GM12891 (cell line): ENCODE measurements around the gene MRPL20.

ENCODE experiments used
- POLR2A ChIP-seq: IDR thresholded peaks from 2 replicates; pipeline ENCODE4 v1.6.1; 2011; ENCODE audit warnings: low read depth, low read length, control low read depth
- POLR2AphosphoS5 ChIP-seq: IDR thresholded peaks from 2 replicates; pipeline ENCODE4 v1.6.1; 2011; ENCODE audit warnings: low read depth, low read length, control low read depth
- POU2F2 ChIP-seq: IDR thresholded peaks from 2 replicates; pipeline ENCODE4 v1.6.1; 2011; ENCODE audit warnings: low read depth, mild to moderate bottlenecking, control low read depth, low read length, moderate library complexity
- SPI1 ChIP-seq: IDR thresholded peaks from 2 replicates; pipeline ENCODE4 v1.6.1; 2011; ENCODE audit warnings: low read depth, low read length, control low read depth
- TAF1 ChIP-seq: IDR thresholded peaks from 2 replicates; pipeline ENCODE4 v1.6.1; 2011; ENCODE audit warnings: low read depth, low read length, control low read depth

DNA sequence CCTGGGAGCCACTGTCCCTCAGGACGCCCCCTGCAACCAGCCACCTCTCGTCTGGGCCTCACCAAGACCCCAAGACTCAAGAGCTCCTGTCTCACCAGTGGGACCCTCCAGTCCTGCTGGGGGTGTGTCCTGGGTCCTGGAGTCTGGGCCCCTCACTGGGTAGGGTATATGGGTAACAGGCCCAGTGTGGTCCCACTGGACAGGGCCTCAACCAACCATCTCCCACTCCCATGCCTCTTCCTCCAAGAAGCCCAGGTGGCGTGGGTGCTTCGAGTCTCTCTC, 27.7 kb upstream of the MRPL20 start:
- TF ChIP-seq POLR2AphosphoS5 (no peak), POLR2A (no peak), SPI1 (no peak), TAF1 (no peak), POU2F2 (no peak)
